H9 (cell line): Measurements from ENCODE around the gene DAPK2. TPM values are rescaled to one million over a fixed set of nuclear protein-coding genes. Genes with fewer than 3 reads are reported as not detected.
A peak's percentile ranks its signal among the peaks of the same experiment; 100 is the strongest.

ENCODE experiments used
- DNase-seq: peaks from one replicate; pipeline ENCODE4 v3.0.0-alpha.2; 2017
- H2AFZ ChIP-seq: one replicate; pipeline ENCODE4 v1.6.1; 2013; ENCODE audit warnings: mild to moderate bottlenecking, low read length, control low read depth, moderate library complexity
- H2AK5ac ChIP-seq: 2 replicates; pipeline ENCODE4 v1.6.1; 2013; ENCODE audit warnings: low read length, control low read depth, mixed read lengths; ENCODE audit not compliant: insufficient read length
- H2BK120ac ChIP-seq: one replicate; pipeline ENCODE4 v1.6.1; 2013; ENCODE audit warnings: low read depth, mild to moderate bottlenecking, low read length, control low read depth, inconsistent platforms; ENCODE audit not compliant: poor library complexity, severe bottlenecking
- H2BK12ac ChIP-seq: 2 replicates; pipeline ENCODE4 v1.6.1; 2013; ENCODE audit warnings: low read length, control low read depth, mixed read lengths, low read depth; ENCODE audit not compliant: insufficient read length
- H2BK15ac ChIP-seq: 2 replicates; pipeline ENCODE4 v1.6.1; 2013; ENCODE audit warnings: low read depth, low read length, control low read depth
- H2BK20ac ChIP-seq: one replicate; pipeline ENCODE4 v1.6.1; 2013; ENCODE audit warnings: low read depth, mild to moderate bottlenecking, low read length, control low read depth, inconsistent platforms; ENCODE audit not compliant: poor library complexity, severe bottlenecking
- H2BK5ac ChIP-seq: 2 replicates; pipeline ENCODE4 v1.6.1; 2013; ENCODE audit warnings: low read length, control low read depth, mixed read lengths; ENCODE audit not compliant: insufficient read length
- H3K14ac ChIP-seq: 2 replicates; pipeline ENCODE4 v1.6.1; 2013; ENCODE audit warnings: low read length, control low read depth; ENCODE audit not compliant: insufficient read depth
- H3K18ac ChIP-seq: 2 replicates; pipeline ENCODE4 v1.6.1; 2013; ENCODE audit warnings: low read depth, mild to moderate bottlenecking, mixed read lengths, low read length, control low read depth; ENCODE audit not compliant: insufficient read length
- H3K23ac ChIP-seq: 2 replicates; pipeline ENCODE4 v1.6.1; 2013; ENCODE audit warnings: low read length, control low read depth, mixed read lengths, low read depth; ENCODE audit not compliant: insufficient read length
- H3K23me2 ChIP-seq: 2 replicates; pipeline ENCODE4 v1.6.1; 2013; ENCODE audit warnings: low read depth, mild to moderate bottlenecking, mixed read lengths, low read length, control low read depth; ENCODE audit not compliant: insufficient read length, poor library complexity, severe bottlenecking
- H3K27ac ChIP-seq: 2 replicates; pipeline ENCODE4 v1.5.1; 2013; ENCODE audit warnings: low read length, control low read depth, mixed read lengths, low read depth; ENCODE audit not compliant: insufficient read length
- H3K27me3 ChIP-seq: 2 replicates; pipeline ENCODE4 v1.6.1; 2013; ENCODE audit warnings: low read length, control low read depth, inconsistent platforms; ENCODE audit not compliant: insufficient read depth
- H3K4ac ChIP-seq: 2 replicates; pipeline ENCODE4 v1.6.1; 2013; ENCODE audit warnings: low read depth, mild to moderate bottlenecking, control low read depth, inconsistent platforms, low read length, moderate library complexity
- H3K4me1 ChIP-seq: 2 replicates; pipeline ENCODE4 v1.6.1; 2013; ENCODE audit warnings: low read length, control low read depth, inconsistent platforms; ENCODE audit not compliant: insufficient read depth
- H3K4me2 ChIP-seq: 2 replicates; pipeline ENCODE4 v1.6.1; 2013; ENCODE audit warnings: low read length, control low read depth, mixed read lengths; ENCODE audit not compliant: insufficient read length, insufficient read depth
- H3K56ac ChIP-seq: 2 replicates; pipeline ENCODE4 v1.6.1; 2013; ENCODE audit warnings: low read depth, mild to moderate bottlenecking, mixed read lengths, low read length, control low read depth; ENCODE audit not compliant: insufficient read length
- H3K79me1 ChIP-seq: 2 replicates; pipeline ENCODE4 v1.6.1; 2013; ENCODE audit warnings: low read depth, mild to moderate bottlenecking, moderate library complexity, low read length, control low read depth, inconsistent platforms; ENCODE audit not compliant: insufficient read depth, poor library complexity, severe bottlenecking
- H3K79me2 ChIP-seq: 2 replicates; pipeline ENCODE4 v1.6.1; 2013; ENCODE audit warnings: low read length, control low read depth, inconsistent platforms; ENCODE audit not compliant: insufficient read depth
- H3K9ac ChIP-seq: 2 replicates; pipeline ENCODE4 v1.6.1; 2013; ENCODE audit warnings: low read length, control low read depth, mixed read lengths; ENCODE audit not compliant: insufficient read length; ENCODE audit errors: extremely low read depth
- H3K9me3 ChIP-seq: one replicate; pipeline ENCODE4 v1.6.1; 2013; ENCODE audit warnings: low read depth, low read length, inconsistent platforms; ENCODE audit not compliant: control insufficient read depth
- H3T11ph ChIP-seq: one replicate; pipeline ENCODE4 v1.6.1; 2013; ENCODE audit warnings: mild to moderate bottlenecking, low read length, control low read depth, inconsistent platforms
- H4K20me1 ChIP-seq: one replicate; pipeline ENCODE4 v1.6.1; 2013; ENCODE audit not compliant: control insufficient read depth, insufficient read length, insufficient read depth
- H4K5ac ChIP-seq: 2 replicates; pipeline ENCODE4 v1.6.1; 2013; ENCODE audit warnings: low read depth, mild to moderate bottlenecking, mixed read lengths, low read length, control low read depth; ENCODE audit not compliant: insufficient read length
- H4K8ac ChIP-seq: replicated peaks from 2 replicates; pipeline ENCODE4 v1.6.1; 2013; ENCODE audit warnings: low read length, control low read depth, mixed read lengths, low read depth; ENCODE audit not compliant: insufficient read length
- H4K91ac ChIP-seq: 2 replicates; pipeline ENCODE4 v1.6.1; 2013; ENCODE audit warnings: low read depth, mild to moderate bottlenecking, moderate library complexity, mixed read lengths, low read length, control low read depth; ENCODE audit not compliant: insufficient read length
- H3K27ac Mint-ChIP-seq, 3 experiments: 2 replicates in 2 of 3; 3 replicates in 1 of 3; pipeline ENCODE4 v1.8.0; 2020 to 2021; ENCODE audit warnings: mixed read lengths in 3 of 3, mild to moderate bottlenecking in 1 of 3, moderate library complexity in 1 of 3
- H3K27me3 Mint-ChIP-seq: 2 replicates; pipeline ENCODE4 v1.8.0; 2021; ENCODE audit warnings: low read depth, mild to moderate bottlenecking, moderate library complexity, mixed read lengths
- H3K36me3 Mint-ChIP-seq, 3 experiments: 2 replicates in 2 of 3; 3 replicates in 1 of 3; pipeline ENCODE4 v1.8.0; 2020 to 2021; ENCODE audit warnings: low read depth in 3 of 3, mixed read lengths in 3 of 3; ENCODE audit not compliant: insufficient read depth in 1 of 3
- H3K4me1 Mint-ChIP-seq, 2 experiments: 2 replicates each; pipeline ENCODE4 v1.8.0; 2020; ENCODE audit warnings: mixed read lengths in 2 of 2
- H3K4me3 Mint-ChIP-seq, 2 experiments: 2 replicates in 1 of 2; 3 replicates in 1 of 2; pipeline ENCODE4 v1.8.0; 2020 to 2021; ENCODE audit warnings: mild to moderate bottlenecking in 2 of 2, mixed read lengths in 2 of 2, moderate library complexity in 1 of 2
- H3K9me3 Mint-ChIP-seq, 2 experiments: 2 replicates in 1 of 2; 3 replicates in 1 of 2; pipeline ENCODE4 v1.8.0; 2020; ENCODE audit warnings: mild to moderate bottlenecking in 2 of 2, mixed read lengths in 2 of 2, moderate library complexity in 1 of 2
- CTCF ChIP-seq: fragments of 200-600 bp; sonication (generic); conservative IDR thresholded peaks from 3 replicates; pipeline ENCODE4 v1.8.0; 2021; ENCODE audit warnings: antibody characterized with exemption, mild to moderate bottlenecking
- WGBS: extraction: QIAGEN DNeasy Blood & Tissue Kit; methylation state at CpG from one replicate; pipeline ENCODE4 v1.1.7; 2013; ENCODE audit warnings: missing lambda C conversion rate, low lambda C conversion rate, mixed read lengths; ENCODE audit not compliant: insufficient read length; ENCODE audit errors: extremely low coverage; 5-methylcytosine and 5-hydroxymethylcytosine counted together
- total RNA-seq: library from RNA; stranded (reverse); gene quantifications from 2 replicates; pipeline ENCODE4 v1.2.1, GENCODE V29; 2021

The DAPK2 gene
- total RNA-seq, 1 experiment from 2014 or later = 3.5 TPM

- Mint-ChIP-seq H3K4me1 (peaks cover 23 to 25% of the 10 kb centered on the region in 2 experiments), H3K27me3 (no peaks in the 10 kb centered on the region), H3K36me3 (no peaks in the 10 kb centered on the region), H3K4me3 (no peak overlapping the region), H3K9me3 (no peaks in the 10 kb centered on the region), H3K27ac (peak overlapping the region in 2 of 3 experiments; percentile 7 to 55; a peak in 2 of 7 replicates)
- no peaks in the 10 kb centered on the region for H3K27me3 ChIP-seq
- no peak overlapping the region for H4K8ac ChIP-seq
- H3K14ac ChIP-seq = no peak overlapping the region; the same call in 1 of the 2 replicates
- no peak overlapping the region for H3T11ph ChIP-seq
- no peak overlapping the region for H3K4ac ChIP-seq
- no peak overlapping the region for H3K27ac ChIP-seq
- H2AK5ac ChIP-seq = no peak overlapping the region
- H3K23me2 ChIP-seq = no peaks in the 10 kb centered on the region
- H4K20me1 ChIP-seq = no peaks in the 10 kb centered on the region
- H2BK12ac ChIP-seq = no peak overlapping the region
- H2BK5ac ChIP-seq = no peak overlapping the region
- no peaks in the 10 kb centered on the region for H3K79me2 ChIP-seq
- no peak overlapping the region for H4K5ac ChIP-seq
- DNase-seq = no peak
- H3K4me1 ChIP-seq = 0 out of 2 replicates have a peak, but pooled peaks cover 2% of the 10 kb centered on the region
- H3K9me3 ChIP-seq = no peaks in the 10 kb centered on the region
- no peak overlapping the region for H3K4me2 ChIP-seq
- H4K91ac ChIP-seq = no peak overlapping the region
- no CpG with 5 or more reads among the region's 1 CpG for WGBS
- no peak overlapping the region for H3K23ac ChIP-seq
- no peak overlapping the region for H3K18ac ChIP-seq
- no peak overlapping the region for H3K9ac ChIP-seq
- H2BK20ac ChIP-seq = no peak overlapping the region
- no peak overlapping the region for H2BK15ac ChIP-seq
- no peak overlapping the region for H3K56ac ChIP-seq
- TF ChIP-seq CTCF = no peak
- no peak overlapping the region for H2BK120ac ChIP-seq
- H2AFZ ChIP-seq = no peak overlapping the region
- no peaks in the 10 kb centered on the region for H3K79me1 ChIP-seq
Observed at GRCh38 chr15:63879995-63880394, 166.3 kb downstream of the DAPK2 start.
